Measurements from ENCODE around the gene DVL1. TPM values are rescaled to one million over a fixed set of nuclear protein-coding genes. Genes with fewer than 3 reads are reported as not detected.

The DVL1 gene
- total and polyA plus RNA-seq, 2 of the 13 experiments (the other 11 are each of a cell fraction or from before 2014, with no cell fraction given): 30.8 to 60.4 TPM

DNA sequence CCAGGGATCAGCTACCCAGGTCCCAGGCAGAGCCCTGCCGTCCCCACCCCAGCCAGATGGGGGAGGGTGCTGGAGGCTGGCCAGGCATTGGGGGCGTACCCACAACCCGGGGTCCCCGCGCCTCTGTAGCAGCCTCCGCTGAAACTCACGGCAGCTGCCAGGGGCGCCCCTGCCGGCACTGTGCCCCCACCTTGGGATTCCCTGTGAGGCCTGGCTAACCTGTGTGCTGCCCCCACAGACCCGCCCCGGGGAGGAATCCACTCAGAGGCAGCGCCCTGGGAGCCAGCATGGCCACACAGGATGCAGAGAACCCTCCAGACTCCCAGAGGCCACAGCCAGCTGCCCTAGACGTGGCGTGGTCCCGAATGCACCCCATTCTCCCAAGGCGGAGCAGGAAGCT, 3.8 kb downstream of the DVL1 start:
- ChIA-PET POLR2A (interaction anchor here (1.0 to 1.4 kb wide), 2 partner anchors 10 to 26 kb away, joined by 4 to 5 read pairs; no protein-coding TSS in a partner anchor), CTCF (ENCODE audit: low intra/inter-chr PET ratio, low total read pairs) (interaction anchor here (2.5 kb wide), 1 partner anchor 27 kb away, joined by 11 read pairs; no protein-coding TSS in a partner anchor)
- Histone ChIP-seq H3K9me3 (ENCODE audit: low read length) (no peaks in the 10 kb centered on the region), H4K20me1 (ENCODE audit: insufficient read depth, low read length) (peaks cover 29% of the 10 kb centered on the region; the same call in 1 of the 2 replicates), H3K27ac (ENCODE audit: extremely low read length, insufficient read depth, low read length) (peak overlapping the region; percentile 13), H3K4me3 (replicated peaks in 1 of 3; ENCODE audit: insufficient read depth in 1 of 3, low read depth in 2 of 3, low read length in 3 of 3) (no peak overlapping the region), H3K79me2 (ENCODE audit: insufficient read depth, low read length) (peaks cover 48% of the 10 kb centered on the region), H2AFZ (ENCODE audit: low read length) (no peak overlapping the region), H3K36me3 (replicated peaks in 1 of 2; ENCODE audit: control insufficient read depth in 1 of 2, insufficient read depth in 2 of 2, low read length in 2 of 2) (peaks cover 8 to 15% of the 10 kb centered on the region in 2 experiments), H3K9ac (ENCODE audit: insufficient read depth, low read depth, low read length) (no peak overlapping the region; the same call in 1 of the 2 replicates), H3K27me3 (ENCODE audit: control insufficient read depth in 1 of 2, insufficient read depth in 2 of 2, low read length in 2 of 2) (no peaks in the 10 kb centered on the region), H3K4me2 (ENCODE audit: low read depth, low read length) (peak overlapping the region; percentile 57), H3K4me1 (ENCODE audit: insufficient read depth, low read length) (peaks cover 42% of the 10 kb centered on the region)
- TF ChIP-seq NONO (IDR thresholded peaks at IDR 0.05) (no peak), NONO (CRISPR knock-in tag; conservative IDR thresholded peaks at IDR 0.05) (peak; percentile 40), ZBTB4 (CRISPR knock-in tag; IDR thresholded peaks at IDR 0.05; ENCODE audit: borderline replicate concordance) (no peak), ZNF280B (CRISPR knock-in tag; IDR thresholded peaks at IDR 0.05; ENCODE audit: borderline replicate concordance) (no peak), RBFOX2 (IDR thresholded peaks at IDR 0.05; ENCODE audit: low read depth, low read length) (0 out of 2 replicates have a peak, but pooled peaks have one; percentile 6), AGO2 (optimal IDR thresholded peaks at IDR 0.05; ENCODE audit: low read depth, low read length) (peak; percentile 59)
- ATAC-seq (no peak), DNase-seq (ENCODE audit: low spot score) (no peak), FAIRE-seq (no peak)
- BruUV-seq (replicated peaks): no TSS peak
- in situ Hi-C loops (cut with HindIII; ENCODE audit: extremely low pct_ligation_motif_present, low pct_unique_long_range_greater_than_20kb): no loop called here
- WGBS (ENCODE audit: low lambda C conversion rate): 80% methylated on average over 1 of the region's 16 CpGs
- intact Hi-C loops (cut with micrococcal nuclease; ENCODE audit: unreplicated experiment): loop anchor here (2.0 kb wide), 1 partner anchor 21 kb away; the partner anchor contains the start of genes CPTP and INTS11

All from HepG2 (cell line).